Glomerular visceral epithelial cell (primary cell): Measurements from ENCODE around the gene SSC4D.
A peak's percentile ranks its signal among the peaks of the same experiment; 100 is the strongest.
"Not testable (repeated sequence)": the region's sequence is repeated elsewhere in the genome, so short reads cannot be mapped to it uniquely, and the experiment has no call there.

ENCODE experiments used
- DNase-seq: peaks from one replicate; pipeline ENCODE4 v3.0.0-alpha.2; 2016; ENCODE audit errors: extremely low spot score

Gene SSC4D

GRCh38 chr7:76383089-76383944 lies 26.2 kb downstream of the SSC4D start:
- DNase-seq, result no peak

- DNase-seq, result no peak
Observed at GRCh38 chr7:76381814-76382213, 27.7 kb downstream of the SSC4D start.

GRCh38 chr7:76380623-76380966 lies 28.9 kb downstream of the SSC4D start:
- DNase-seq, result no peak

- DNase-seq, result no peak
Observed at GRCh38 chr7:76377186-76377918, 32.1 kb downstream of the SSC4D start.

GRCh38 chr7:76375251-76375650 lies 34.2 kb downstream of the SSC4D start:
- DNase-seq, result no peak

- DNase-seq, result peak; percentile 70
Observed at GRCh38 chr7:76372984-76373833, 36.3 kb downstream of the SSC4D start.

GRCh38 chr7:76371396-76371795 lies 38.1 kb downstream of the SSC4D start:
- DNase-seq, result no peak

- no peak for DNase-seq
Observed at GRCh38 chr7:76369018-76369417, 40.5 kb downstream of the SSC4D start.

- no peak for DNase-seq
Observed at GRCh38 chr7:76368190-76368589, 41.3 kb downstream of the SSC4D start.

- peak; percentile 61 for DNase-seq
Observed at GRCh38 chr7:76364198-76364584, 45.3 kb downstream of the SSC4D start.

GRCh38 chr7:76363754-76364153 lies 45.7 kb downstream of the SSC4D start:
- DNase-seq, result not testable (repeated sequence)

GRCh38 chr7:76359978-76360638 lies 49.4 kb downstream of the SSC4D start:
- DNase-seq, result no peak

- peak; percentile 98 for DNase-seq
Observed at GRCh38 chr7:76359111-76359977, 50.2 kb downstream of the SSC4D start.

- DNase-seq, result peak; percentile 90
Observed at GRCh38 chr7:76358481-76359110, 50.9 kb downstream of the SSC4D start, which contains the start of gene YWHAG. TSS of gene YWHAG (minus strand) at chr7:76358991. CDS start at chr7:76358808, 183 bp downstream.

- peak; percentile 41 for DNase-seq
Observed at GRCh38 chr7:76358011-76358480, 51.5 kb downstream of the SSC4D start.

GRCh38 chr7:76357475-76358010 lies 52.0 kb downstream of the SSC4D start:
- no peak for DNase-seq

GRCh38 chr7:76356823-76357222 lies 52.7 kb downstream of the SSC4D start:
- DNase-seq, result peak; percentile 56

GRCh38 chr7:76356115-76356514 lies 53.4 kb downstream of the SSC4D start:
- DNase-seq, result no peak

GRCh38 chr7:76354981-76355730 lies 54.3 kb downstream of the SSC4D start:
- no peak for DNase-seq
